IPS-18c (cell line): ENCODE data around the gene IPO11.
"Not testable (repeated sequence)": the region's sequence is repeated elsewhere in the genome, so short reads cannot be mapped to it uniquely, and the experiment has no call there.

Experiments used
- H3K4me3 ChIP-seq: 2 replicates; pipeline ENCODE4 v1.7.0; 2013; ENCODE audit warnings: low read depth, mild to moderate bottlenecking, low read length, moderate library complexity; ENCODE audit not compliant: insufficient read depth
- H3K9me3 ChIP-seq: one replicate; pipeline ENCODE4 v1.6.1; 2013; ENCODE audit warnings: mild to moderate bottlenecking, low read length, moderate library complexity; ENCODE audit not compliant: control insufficient read depth, insufficient read depth

IPO11 gene

DNA sequence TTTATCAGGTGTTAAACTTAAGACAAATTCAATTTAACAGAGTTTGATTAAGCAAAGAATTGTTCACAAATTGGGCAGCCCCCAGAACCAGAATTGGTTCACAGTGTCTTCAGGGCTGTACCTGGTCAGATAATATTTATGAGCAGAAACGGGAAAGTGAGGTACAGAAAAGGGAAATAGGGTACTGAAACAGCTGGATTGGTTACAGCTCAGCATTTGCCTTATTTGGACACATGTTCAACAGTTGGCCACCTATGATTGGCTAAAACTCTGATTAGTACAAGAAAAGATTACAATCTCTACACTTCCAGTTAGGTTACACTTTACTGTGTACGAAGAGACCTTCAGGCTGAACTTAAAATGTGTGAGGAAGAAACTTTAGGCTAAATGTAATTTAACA, 184.8 kb downstream of the IPO11 start:
- Histone ChIP-seq H3K9me3 (no peaks in the 10 kb centered on the region), H3K4me3 (no peak overlapping the region)

GRCh38 chr5:62600560-62601252, 188.1 kb downstream of the IPO11 start:
- H3K4me3 ChIP-seq = no peak overlapping the region
- no peaks in the 10 kb centered on the region for H3K9me3 ChIP-seq

GRCh38 chr5:62603934-62604333, 191.4 kb downstream of the IPO11 start:
- Histone ChIP-seq H3K9me3 (no peaks in the 10 kb centered on the region), H3K4me3 (no peak overlapping the region)

DNA sequence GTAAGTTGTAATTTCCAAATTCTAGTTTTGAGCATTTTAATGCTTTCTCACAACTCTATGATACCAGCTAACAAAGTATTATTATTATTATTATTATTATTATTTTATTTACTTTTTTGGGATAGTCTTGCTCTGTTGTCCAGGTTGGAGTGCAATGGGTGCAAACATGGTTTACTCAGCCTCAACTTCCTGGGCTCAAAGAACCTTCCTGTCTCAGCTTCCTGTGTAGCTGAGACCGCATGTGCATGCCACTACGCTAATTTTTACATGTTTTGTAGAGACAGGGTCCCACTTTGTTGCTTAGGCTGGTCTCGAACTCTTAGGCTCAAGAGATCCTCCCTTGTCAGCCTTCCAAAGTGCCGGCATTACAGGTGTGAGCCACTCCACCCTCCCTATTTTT, 193.1 kb downstream of the IPO11 start:
- no peaks in the 10 kb centered on the region for H3K9me3 ChIP-seq
- no peak overlapping the region for H3K4me3 ChIP-seq

GRCh38 chr5:62606878-62607277, 194.3 kb downstream of the IPO11 start:
- Histone ChIP-seq H3K4me3 (no peak overlapping the region), H3K9me3 (no peaks in the 10 kb centered on the region)

- Histone ChIP-seq H3K9me3 (no peaks in the 10 kb centered on the region), H3K4me3 (no peak overlapping the region)
Measured at GRCh38 chr5:62607615-62608014, 195.1 kb downstream of the IPO11 start.

DNA sequence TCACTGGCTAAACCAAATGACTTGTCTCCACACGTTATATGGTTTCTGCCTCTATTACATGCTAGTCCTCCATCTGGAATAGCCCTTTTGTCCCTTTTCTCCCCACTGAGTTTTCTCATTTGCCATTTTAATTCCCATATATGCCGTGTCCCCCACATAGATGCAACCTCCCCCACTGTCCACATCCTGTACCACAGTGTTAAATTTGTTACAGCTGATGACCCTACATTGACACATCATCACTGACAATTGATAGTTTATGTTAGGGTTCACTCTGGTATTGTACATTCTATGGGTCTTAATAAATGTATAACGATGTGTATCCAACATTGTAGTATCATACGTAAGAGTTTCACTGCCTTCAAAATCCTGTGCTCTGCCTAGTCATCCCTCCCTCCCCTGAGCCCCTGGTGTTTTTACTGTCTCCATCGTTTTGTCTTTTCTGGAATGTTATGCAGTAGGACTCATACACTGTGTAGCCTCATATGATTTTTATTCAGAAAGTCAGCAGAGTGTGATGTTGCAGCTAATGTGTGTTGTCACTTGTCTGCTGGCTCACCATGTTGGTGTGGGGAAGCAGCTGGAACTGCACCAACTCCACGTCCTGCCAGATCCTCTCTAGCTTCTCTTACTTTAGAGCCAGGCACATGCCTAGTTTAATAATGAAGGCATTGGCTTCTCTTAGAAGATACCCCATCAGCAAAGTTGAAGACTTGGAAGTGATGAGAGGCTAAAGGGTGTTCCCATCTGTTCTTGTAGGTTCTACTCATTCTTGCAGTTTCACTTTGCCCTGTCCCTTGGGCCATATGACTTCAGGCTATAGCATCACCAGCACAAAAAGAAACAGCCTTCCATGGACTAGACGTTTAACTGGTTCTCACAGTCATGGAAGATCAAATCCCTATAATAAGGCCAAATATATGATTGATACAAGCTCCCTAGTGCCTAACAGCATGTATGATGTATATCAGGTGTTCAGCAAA, 196.3 kb downstream of the IPO11 start:
- Histone ChIP-seq H3K9me3 (no peaks in the 10 kb centered on the region), H3K4me3 (no peak overlapping the region)

DNA sequence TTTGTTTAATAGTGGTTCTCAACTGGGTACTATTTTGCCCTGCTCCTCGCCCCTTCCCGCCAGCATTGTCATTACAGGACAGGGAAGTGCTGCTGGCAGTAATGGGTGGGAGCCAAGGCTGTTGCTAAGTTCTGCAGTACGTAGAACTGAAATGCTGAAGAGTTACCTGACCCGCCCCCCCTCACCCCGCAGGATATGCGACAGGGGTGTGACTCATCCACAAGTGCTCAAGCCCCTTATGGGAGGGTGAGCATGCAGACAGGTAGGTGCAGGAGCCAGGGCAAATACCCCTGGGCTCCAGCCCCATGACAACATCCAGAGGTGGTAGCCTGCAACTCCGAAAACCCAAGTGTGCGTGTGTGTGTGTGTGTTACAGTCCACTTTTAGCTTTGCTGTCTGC, 201.8 kb downstream of the IPO11 start:
- no peak overlapping the region for H3K4me3 ChIP-seq
- H3K9me3 ChIP-seq = peaks cover 2% of the 10 kb centered on the region

DNA sequence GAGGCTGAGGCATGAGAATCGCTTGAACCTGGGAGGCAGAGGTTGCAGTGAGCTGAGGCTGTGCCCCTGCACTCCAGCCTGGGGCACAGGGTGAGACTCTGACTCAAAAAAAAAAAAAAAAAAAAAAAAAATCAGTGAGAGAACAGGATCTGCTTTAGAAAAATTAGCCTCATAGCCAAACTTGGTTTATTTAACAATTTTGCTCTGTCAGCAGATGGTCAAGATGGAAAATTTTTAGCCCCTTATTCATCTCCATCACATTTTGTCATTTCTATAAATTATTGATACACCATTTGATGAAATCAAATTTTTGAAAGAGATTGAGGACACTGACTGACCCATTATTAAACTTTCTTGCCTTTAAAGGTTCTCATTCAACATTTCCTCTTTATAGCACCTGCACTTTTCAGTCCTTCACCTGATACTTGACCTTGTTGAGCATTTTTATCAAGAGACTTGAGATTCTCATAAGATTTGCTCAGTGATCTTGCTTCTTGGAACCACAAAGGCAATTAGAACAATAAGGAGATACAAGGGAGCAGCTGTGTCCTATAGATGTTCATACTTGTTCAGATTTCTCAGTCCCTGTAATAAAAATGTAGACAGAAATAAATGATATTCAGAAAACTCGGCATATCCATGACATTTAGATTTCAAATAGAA, 204.2 kb downstream of the IPO11 start:
- no peak overlapping the region for H3K4me3 ChIP-seq
- H3K9me3 ChIP-seq = peaks cover 2% of the 10 kb centered on the region

GRCh38 chr5:62617943-62618342, 205.4 kb downstream of the IPO11 start:
- Histone ChIP-seq H3K9me3 (peaks cover 2% of the 10 kb centered on the region), H3K4me3 (no peak overlapping the region)

- H3K9me3 ChIP-seq = peaks cover 2% of the 10 kb centered on the region
- H3K4me3 ChIP-seq = no peak overlapping the region
Measured at GRCh38 chr5:62620761-62621160, 208.2 kb downstream of the IPO11 start.

GRCh38 chr5:62621280-62621679, 208.7 kb downstream of the IPO11 start:
- Histone ChIP-seq H3K4me3 (no peak overlapping the region; the same call in 1 of the 2 replicates), H3K9me3 (peaks cover 2% of the 10 kb centered on the region)

DNA sequence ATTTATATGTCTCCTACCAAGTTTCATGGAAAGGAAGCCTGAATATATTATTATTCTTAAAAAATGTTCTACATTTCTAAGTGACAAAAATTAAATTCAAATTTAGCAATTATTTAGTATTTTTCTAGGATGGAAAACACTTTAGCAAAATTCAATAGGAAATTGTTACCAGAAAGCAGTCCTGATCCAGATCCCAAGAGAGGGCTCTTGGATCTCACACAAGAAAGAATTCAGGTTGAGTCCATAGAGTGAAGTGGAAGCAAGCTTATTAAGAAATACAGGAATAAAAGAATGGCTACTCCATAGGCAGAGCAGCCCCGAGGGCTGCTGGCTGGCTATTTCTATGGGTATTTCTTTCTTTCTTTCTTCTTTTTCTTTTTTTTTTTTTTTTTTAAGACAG, 210.7 kb downstream of the IPO11 start:
- H3K4me3 ChIP-seq = no peak overlapping the region

DNA sequence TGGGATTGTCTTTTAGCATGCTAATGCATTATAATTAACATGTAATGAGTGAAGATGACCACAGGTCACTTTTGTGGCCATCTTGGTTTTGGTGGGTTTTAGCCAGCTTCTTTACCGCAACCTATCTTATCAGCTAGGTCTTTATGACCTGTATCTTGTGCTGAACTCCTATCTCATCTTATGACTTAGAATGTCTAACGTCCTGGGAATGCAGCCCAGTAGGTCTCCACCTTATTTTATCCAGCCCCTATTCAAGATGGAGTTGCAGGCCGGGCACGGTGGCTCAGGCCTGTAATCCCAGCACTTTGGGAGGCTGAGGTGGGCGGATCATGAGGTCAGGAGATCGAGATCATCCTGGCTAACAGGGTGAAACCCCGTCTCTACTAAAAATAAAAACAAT, 211.9 kb downstream of the IPO11 start:
- not testable (repeated sequence) for H3K9me3 ChIP-seq, H3K4me3 ChIP-seq

More for the DNA sequence above, 210.7 kb downstream of the IPO11 start:
- peaks cover 2% of the 10 kb centered on the region for H3K9me3 ChIP-seq

DNA sequence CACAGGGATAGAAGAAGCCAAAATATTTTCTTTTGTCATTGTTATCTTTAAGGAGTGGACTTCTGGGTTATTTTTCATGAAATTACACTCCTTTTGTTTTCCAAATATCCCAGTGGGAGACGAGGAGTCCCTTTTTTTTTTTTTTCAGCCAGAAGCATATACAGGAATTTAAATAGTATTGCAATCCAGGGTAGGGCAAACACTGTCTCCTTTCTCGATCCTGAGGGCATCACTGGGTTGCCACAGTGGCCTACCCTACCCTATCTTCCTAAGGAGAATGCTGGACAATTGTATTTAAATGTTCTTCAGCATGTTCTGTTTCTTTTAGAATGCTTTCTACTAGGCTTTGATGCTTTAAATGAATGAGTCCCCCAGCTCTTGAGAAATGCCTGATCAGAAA, 214.0 kb downstream of the IPO11 start:
- Histone ChIP-seq H3K4me3 (no peak overlapping the region), H3K9me3 (no peaks in the 10 kb centered on the region)

GRCh38 chr5:62627121-62627520, 214.6 kb downstream of the IPO11 start:
- no peaks in the 10 kb centered on the region for H3K9me3 ChIP-seq
- H3K4me3 ChIP-seq = no peak overlapping the region

GRCh38 chr5:62627901-62628300, 215.3 kb downstream of the IPO11 start:
- Histone ChIP-seq H3K4me3 (no peak overlapping the region), H3K9me3 (no peaks in the 10 kb centered on the region)
